ENCODE results near the gene IGLL5.

IGLL5 gene

DNA sequence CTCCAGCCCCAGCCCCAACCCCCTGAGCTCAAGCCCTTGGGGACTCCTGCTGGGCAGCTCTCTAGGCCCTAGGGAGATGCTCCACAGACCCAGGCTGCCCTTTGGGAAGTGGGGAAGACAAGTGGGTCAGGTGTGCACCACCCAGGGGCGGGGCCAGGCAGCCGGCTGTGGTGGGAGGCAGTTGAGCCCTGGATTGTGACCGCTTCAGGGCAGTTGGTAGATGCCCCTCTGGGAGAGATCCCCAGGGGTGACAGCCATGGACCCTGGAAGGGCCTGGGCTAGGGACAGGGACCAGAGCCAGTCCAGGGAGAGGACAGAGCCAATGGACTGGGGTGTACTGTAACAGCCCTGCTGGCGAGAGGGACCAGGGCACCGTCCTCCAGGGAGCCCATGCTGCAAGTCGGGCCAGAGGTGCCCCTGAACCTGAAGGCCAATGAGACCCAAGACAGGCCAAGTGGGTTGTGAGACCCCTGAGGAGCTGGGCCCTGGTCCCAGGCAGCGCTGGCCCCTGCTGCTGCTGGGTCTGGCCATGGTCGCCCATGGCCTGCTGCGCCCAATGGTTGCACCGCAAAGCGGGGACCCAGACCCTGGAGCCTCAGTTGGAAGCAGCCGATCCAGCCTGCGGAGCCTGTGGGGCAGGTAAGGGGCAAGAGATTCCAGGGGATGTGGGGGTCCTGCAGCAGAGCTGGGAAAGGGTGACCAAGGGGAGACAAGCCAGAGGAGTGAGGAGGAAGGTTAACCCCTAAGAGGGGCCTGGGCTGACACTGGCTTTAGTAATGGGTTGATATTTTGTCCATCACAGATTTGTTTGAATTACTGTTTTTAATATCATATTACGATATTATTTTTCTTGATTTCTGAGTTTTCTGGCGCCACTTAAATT, at the start of gene IGLL5:
IGLL5 (plus strand) TSS at position 196 of the 883 bp plus-strand sequence; CDS start at position 434, 238 bp downstream.
- DNase-seq (ENCODE audit: low read depth): no peak

- DNase-seq (ENCODE audit: low read depth): no peak
These were observed 49.3 kb upstream of the IGLL5 start for GRCh38 chr22:22838148-22838786.

DNA sequence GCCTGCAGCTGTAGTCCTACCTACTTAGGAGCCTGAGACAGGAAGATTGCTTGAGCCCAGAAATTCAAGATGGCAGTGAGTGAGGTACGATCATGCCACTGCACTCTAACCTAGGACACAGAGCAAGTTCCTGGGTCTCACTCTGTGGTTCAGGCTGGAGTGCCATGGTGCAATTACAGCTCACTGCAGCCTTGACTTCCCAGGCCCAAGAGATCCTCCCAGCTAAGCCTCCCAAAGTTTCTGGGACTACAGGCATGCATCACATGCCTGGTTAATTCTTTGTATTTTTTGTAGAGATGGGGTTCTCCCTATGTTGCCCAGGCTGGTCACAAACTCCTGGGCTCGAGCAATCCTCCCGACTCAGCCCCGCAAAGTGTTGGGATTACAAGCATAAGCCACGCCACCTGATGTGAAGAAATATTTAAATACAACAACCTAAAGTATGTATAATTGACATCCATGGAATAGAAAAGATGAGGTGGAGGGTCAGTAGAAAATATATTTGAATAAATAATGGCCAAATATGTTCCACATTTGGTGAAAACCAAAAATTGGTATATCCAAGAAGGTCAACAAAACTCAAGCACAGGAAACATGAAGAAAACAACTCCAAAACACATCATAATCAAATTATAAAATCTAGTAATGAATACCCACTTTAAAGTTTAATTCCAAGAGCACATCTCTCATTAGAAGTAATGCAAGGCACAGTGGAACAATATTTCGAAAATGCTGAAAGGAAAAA, 47.9 kb upstream of the IGLL5 start:
- DNase-seq (ENCODE audit: low read depth): no peak

GRCh38 chr22:22840780-22841179, 46.8 kb upstream of the IGLL5 start:
- DNase-seq (ENCODE audit: low read depth): no peak

DNA sequence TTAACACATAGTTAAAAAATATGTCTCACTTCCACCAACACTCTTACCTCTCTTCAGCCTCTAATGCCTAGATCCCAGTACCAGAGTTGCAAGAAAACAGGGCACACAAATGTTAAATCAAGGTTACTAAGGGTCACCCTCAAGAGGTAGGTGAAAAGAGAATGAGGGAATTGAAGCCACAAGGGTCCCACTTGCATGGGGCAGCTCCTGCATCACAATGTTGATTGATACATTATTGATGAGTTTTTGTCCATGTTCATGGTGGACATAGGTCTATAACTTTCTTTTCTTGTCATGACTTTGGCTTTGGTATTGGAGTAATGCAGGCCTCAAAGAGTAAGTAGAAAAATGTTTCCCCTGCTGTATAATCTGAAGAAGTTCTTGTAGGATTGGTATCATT, 46.0 kb upstream of the IGLL5 start:
- no peak for DNase-seq (ENCODE audit: low read depth)

DNA sequence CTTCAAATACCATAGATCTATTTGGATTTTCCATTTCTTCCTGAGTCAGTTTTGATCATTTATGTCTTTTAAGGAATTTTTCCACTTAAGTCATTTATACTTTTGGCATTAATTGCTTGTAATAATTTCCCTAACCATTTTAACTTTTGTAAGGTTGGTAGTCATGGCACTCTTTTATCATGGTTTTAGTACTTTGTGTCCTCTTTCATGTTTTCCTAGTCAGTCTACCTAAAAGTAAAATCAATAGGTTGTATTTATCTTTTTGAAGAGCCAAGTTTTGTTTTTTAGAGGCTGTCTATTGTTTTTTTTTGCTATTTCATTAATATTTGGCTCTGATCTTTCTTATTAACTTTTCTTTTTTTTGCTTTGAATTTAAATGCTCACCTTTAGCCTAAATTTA, 45.5 kb upstream of the IGLL5 start:
- DNase-seq (ENCODE audit: low read depth): no peak

DNA sequence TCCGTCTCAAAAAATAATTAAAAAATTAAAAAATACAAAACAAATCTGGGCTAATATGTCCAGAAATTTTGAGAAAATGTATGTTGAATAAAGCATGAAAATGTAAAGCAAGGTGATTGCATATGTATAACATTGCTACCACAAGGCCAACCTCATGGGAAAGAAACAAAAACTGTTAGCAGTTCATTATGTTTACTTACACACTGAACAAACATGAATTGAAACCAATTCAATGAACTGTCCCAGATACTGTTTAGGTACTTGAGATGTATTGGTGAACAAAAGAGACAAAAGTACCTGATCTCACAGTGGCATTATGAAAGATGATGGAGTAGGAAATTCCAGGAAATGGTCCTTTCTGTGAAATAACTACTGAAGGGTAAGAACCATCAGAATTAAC, 43.8 kb upstream of the IGLL5 start:
- DNase-seq (ENCODE audit: low read depth): no peak

- DNase-seq (ENCODE audit: low read depth): no peak
These were observed 40.4 kb upstream of the IGLL5 start for GRCh38 chr22:22847241-22847640.

DNA sequence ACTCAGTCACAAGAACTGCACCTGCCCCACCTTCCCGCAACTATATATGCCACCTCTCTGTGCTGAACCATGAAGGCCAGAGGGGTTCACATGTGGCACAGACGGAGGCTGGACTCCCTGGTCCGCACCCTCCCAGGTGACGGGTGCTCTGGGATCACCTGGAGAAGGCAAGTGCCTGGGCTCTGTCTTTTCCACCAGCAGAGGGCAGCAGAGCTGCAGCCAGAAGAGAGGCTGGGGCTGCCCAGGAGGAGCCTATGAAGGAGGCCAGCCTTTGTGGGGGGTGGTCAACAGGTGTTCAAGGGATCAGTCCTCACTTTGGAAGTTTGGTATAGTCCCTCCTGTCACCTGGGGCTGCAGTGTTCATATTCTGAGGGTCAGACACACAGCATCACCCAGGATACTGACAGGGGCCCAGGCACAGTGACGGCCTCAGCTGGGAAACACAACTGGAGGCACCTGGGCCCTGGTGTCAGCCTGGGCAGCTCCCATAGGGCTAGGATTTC, 39.2 kb upstream of the IGLL5 start:
- DNase-seq (ENCODE audit: low read depth): no peak

DNA sequence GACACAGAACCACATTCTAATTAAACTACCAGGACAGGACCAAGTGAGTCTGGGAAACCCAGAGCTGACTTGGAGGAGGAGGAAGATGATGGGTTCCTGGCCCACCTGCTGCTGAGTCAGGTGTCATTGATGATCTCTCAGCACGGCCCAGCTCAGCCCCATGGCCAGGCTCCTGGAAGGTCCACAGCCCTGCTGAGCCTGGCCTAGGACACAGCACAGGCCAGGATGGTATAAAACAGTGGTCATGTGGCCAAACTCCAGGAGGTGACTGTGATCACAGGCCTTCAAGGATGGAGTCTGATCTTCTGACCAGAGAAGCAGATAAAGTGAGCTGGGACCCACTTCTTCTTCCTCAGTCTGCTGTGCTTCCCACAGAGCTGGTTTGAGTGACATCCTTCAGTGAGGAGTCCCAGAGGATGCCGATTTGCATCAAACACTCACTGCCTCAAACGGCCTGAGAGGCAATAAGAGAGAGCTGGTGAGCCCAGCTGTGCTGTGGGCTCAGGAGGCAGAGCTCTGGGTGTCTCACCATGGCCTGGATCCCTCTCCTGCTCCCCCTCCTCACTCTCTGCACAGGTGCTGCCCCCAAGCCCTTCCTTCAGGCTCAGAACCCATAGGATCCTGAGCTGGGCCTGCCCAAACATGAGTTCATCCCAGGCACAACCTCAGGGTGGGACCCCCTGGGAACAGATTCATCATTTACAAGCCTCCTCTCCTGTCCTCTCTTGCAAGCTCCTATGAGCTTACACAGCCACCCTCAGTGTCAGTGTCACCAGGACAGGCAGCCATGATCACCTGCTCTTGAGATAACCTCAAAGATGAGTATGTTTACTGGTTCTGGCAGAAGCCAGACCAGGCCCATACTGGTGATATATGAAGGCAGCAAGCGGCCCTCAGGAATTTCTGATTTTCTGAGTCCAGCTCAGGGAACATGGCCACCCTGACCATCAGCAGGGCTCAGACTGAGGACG, 37.7 kb upstream of the IGLL5 start:
- DNase-seq (ENCODE audit: low read depth): no peak

DNA sequence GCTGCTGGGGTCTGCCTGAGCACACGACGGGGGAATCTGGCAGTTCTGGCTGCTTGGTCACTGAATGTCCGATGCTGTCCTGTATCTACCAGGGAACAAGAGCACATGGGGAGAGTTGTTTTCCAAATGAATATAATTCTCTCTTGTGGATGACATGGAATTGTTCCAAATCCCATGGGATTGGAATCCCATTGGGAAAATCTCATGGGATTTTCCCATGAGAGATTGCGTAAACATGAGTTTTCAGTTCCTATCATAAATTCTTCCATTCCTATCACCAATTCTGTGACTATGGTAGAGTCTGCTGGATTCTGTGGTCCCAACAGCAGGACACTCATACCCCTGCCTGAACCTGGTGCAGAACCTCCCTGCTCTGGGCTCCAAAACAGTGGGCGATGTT, 35.6 kb upstream of the IGLL5 start:
- DNase-seq (ENCODE audit: low read depth): no peak

DNA sequence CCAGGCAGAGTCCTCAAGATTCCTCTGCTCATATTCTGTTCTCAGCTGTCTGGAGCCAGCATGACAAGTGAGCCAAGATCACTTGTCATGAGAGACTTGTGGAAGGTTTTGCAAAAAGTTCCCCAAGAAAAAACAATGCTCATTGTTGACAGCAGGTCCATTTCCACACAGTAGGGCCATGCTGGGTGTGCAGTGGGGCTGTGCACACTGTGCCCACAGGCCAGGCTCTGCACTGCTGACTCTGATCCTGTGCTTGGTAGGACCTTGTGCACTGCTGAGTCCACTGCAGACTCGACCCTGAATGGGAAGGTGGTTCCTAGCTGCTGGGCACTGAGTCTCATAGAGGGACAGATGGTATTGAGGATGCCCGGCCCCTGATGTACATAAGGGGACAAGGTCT, 33.9 kb upstream of the IGLL5 start:
- no peak for DNase-seq (ENCODE audit: low read depth)

DNA sequence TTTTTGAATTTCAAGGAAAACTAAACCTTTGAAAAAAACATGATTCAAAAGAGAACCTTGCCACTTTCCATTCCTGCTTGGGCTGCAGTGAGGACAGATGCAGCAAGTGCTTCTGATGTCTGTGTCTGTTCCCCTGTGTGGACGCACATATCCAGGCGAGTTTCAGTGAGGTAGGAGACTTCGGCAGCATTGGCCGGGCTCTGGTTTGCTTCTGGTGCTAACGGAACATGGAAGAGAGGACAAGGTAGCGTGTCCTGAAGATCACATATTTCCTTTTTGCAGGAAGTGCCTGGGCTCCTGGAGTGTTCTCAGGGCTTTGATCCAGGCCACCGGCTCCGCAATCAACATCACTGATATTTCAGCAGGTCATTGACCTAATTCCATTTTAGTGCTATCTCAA, 33.1 kb upstream of the IGLL5 start:
- no peak for DNase-seq (ENCODE audit: low read depth)

GRCh38 chr22:22855085-22855484, 32.5 kb upstream of the IGLL5 start:
- DNase-seq (ENCODE audit: low read depth): no peak

DNA sequence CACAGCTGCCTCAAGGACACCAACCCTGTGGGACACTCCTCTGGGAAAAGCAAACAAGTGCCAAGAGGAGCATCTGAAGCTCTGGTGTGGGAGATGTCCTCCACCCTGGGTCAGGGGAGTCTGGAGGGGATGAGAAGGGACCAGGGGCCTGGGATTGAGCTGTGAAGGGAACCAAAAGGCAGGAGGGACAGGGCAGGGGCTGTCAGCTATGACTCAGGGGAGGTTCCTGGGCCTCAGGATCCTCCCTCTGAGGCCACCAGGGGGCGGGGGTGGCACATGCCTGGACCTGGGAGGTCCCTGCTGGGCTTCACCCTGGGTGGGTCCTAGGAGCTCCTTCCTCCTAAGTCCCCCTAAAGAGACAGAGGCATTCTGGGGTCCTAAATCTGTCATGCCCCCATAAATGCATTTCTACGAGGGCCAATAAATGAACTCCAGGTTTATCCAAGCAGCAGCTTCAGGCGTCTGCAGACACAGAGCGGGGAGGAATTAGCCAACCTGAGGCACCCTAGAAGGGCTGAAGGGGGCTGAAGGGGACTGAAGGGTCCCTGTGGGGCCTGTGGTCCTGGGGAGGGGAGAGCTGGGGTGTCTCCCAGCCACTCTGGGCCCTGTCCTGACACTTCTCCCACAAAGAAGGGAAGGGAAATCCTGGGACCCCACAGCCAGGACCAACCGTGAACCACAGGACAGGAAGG, 31.9 kb upstream of the IGLL5 start:
- no peak for DNase-seq (ENCODE audit: low read depth)

DNA sequence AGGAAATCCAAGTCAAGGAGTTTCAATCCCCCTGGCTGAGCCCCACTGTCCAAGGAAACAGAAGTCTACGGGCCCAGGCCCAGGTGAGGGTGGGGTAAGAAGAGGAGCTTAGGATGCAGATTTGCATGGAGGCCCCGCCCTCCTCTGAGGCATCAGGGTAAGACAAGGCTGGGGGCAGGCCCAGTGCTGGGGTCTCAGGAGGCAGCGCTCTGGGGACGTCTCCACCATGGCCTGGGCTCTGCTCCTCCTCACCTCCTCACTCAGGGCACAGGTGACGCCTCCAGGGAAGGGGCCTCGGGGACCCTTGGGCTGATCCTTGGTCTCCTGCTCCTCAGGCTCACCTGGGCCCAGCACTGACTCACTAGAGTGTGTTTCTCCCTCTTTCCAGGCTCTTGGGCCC, 31.3 kb upstream of the IGLL5 start:
- no peak for DNase-seq (ENCODE audit: low read depth)

GRCh38 chr22:22856885-22857606, 30.6 kb upstream of the IGLL5 start:
- DNase-seq (ENCODE audit: low read depth): no peak

GRCh38 chr22:22857607-22858558, 29.7 kb upstream of the IGLL5 start:
- no peak for DNase-seq (ENCODE audit: low read depth)

DNA sequence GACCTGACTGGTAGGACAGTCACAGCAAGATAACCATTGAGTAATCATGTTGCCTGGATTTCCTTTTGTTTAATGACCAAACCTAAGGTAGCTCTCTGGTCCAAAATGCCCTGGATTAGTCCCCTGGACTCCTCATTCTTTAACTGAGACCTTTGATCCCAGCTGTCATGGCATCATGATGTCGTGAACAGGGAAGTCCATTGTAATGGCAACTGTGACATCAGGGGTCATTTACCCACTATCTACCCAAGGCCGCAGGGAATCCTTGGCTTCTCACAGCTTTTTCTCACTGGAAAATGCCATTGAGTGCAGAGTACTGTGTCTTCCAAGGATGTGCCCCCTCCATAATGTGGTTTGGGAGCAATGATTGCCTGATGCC, 29.1 kb upstream of the IGLL5 start:
- no peak for DNase-seq (ENCODE audit: low read depth)
